ENCODE measurements around the gene MYMX.

Gene MYMX

DNA sequence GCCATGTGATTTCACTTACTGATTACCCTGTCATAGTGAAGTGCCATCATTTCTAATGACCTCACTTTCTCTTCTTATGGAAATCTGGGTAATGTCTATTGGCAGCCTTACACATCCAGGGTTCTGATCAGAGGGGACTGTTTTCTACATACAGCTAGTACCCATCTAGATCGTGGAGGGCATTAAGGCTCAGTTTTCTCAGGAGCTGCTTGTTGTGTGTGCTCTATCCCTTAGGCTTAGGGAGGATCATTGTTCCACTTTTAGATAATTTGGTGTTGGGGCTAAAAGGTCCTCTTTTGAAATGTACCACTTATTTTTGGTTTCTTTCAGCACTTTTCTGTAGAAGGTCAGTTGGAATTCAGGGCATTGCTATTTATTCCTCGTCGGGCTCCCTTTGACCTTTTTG lies 34.0 kb downstream of the MYMX start:
- DNase-seq (ENCODE audit: low spot score) = no peak

GRCh38 chr6:44251576-44252524 lies 35.1 kb downstream of the MYMX start:
- DNase-seq (ENCODE audit: low spot score) = no peak

- DNase-seq (ENCODE audit: low spot score) = peak; percentile 65
Observed at GRCh38 chr6:44253307-44254101, 36.8 kb downstream of the MYMX start.

DNA sequence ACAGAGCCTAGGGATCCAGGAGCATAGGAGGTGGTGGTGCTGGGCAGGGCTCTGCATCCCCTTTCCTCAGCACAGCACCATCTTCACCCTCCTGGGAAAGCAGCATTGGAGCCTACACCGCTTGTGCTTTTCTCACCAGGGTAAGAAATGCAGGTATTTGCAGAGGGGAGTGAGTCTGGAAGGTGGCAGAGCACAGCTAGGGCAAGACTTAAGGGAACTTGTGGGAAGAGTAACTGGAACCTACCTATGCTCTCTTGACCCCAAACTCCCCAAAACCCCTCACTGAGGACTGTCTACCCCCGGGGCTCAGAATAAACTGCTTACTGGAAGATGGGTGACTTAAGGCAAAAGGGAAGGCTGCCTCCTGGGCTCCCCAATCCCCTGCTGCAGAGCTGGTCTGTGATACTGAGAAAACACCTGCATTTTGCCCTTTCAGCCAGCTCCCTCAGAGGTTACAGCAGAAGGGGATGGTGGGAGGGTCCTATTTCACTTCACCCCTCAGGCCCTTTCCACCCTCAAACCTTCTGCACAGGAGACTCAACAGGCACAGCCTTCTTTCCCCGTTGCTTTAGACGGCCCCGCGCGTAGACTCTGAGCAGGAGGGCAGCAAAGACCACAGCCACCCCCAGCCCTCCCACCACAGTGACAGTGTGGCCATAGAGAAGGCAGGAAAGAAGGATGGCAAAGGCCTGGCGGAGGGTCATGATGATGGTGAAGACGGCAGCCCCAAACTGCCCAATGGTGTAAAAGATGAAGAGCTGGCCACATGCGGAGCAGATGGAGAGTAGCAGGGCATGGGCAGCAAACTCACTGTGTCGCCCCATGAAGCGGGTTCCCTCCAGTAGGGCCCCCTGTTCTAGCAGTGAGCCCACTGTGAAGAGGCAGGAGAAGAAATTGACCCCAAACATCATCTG lies 37.7 kb downstream of the MYMX start:
- DNase-seq (ENCODE audit: low spot score) = no peak

DNA sequence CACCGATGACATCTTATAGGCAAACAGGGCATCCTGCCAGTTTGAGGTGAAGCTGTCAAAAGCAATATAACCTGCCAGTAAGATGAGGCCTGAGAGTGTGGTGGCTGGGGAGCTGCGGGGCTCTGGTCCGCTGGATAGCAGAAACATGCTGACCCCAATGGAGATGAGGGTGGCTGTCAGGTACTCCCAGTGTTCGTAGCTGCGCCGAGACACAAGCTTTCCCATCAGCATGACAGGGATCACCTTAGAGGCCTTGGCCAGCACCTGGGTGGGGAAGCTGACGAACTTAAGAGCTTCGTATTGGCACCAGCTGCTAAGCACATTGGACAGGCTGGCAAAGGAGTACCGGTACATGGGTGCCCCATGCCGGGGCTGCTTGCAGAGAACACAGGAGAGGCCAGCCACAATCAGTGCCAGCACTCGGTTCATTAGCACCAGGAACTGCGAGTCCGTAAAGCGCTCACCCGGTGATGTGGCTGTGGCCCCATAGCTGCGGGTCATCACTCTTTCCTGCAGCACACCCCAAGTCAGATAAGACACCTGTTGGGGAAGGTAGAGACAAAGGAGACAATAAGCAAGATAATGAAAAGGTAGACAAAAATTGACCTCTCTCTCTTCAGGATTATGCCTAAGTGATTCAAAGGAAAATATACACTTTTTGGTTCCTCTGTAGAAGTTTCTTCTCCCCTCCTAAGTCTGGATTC lies 38.5 kb downstream of the MYMX start:
- DNase-seq (ENCODE audit: low spot score) = no peak

DNA sequence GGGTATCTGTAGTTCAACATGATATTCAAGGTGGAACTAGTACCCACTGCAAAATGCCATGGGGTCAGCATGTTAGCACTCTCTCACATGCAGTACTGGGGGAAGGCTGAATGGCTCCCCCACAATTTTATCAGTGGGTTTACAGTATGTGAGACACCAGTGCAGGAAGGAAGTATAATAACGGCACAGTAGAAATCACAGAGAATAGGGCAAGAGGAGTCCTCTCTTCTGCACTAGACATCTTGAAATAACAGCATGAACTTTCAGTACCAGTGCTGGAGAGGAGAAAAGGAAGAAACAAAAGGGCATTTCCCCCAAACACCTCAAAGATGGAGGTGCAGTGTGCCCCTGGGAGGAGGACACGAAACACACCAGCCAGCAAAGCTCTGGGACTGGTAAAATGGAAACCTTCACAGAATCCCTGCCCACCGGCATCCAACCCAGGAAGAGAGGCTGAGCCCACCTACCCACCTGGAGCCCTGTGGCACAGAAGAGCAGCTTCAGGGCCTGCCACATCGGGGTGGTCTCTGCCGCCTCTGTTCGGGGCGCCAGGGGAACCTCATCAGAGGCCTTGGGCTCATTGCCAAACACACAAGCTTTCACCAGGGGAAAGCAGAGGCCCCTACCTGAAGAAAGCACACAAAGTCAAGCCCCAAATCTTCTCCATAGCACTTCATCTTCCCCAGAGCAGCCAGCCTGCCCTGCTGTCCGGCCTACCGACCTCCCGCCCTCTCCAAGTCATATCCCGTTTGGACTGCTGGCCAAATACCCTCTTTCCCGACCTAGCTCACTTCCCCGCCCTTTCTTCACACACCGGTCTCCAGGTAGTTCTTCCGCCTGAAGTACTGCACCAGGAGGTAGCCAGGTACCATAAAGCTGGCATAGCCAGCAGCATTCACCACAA lies 39.4 kb downstream of the MYMX start:
- no peak for DNase-seq (ENCODE audit: low spot score)

DNA sequence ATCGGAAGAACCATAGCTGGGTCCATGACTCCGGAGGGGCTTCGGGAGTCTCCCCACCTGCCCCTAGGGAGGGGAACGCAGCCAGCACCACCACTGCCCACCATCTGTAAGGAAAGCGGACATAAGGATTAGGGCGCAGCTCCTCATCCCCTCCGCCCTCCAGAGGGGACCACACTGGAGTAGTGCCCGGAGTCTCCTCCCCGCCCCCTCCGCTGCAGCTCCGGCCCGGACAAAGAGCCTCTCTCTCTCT lies 40.0 kb downstream of the MYMX start:
- no peak for DNase-seq (ENCODE audit: low spot score)

GRCh38 chr6:44257025-44257752 lies 40.5 kb downstream of the MYMX start, which contains the start of gene SLC35B2:
TSS of gene SLC35B2 (minus strand) at chr6:44257528. CDS start at chr6:44257410, 118 bp downstream.
- DNase-seq (ENCODE audit: low spot score) = peak; percentile 65

- DNase-seq (ENCODE audit: low spot score) = no peak
Observed at GRCh38 chr6:44257753-44258324, 41.1 kb downstream of the MYMX start.

DNA sequence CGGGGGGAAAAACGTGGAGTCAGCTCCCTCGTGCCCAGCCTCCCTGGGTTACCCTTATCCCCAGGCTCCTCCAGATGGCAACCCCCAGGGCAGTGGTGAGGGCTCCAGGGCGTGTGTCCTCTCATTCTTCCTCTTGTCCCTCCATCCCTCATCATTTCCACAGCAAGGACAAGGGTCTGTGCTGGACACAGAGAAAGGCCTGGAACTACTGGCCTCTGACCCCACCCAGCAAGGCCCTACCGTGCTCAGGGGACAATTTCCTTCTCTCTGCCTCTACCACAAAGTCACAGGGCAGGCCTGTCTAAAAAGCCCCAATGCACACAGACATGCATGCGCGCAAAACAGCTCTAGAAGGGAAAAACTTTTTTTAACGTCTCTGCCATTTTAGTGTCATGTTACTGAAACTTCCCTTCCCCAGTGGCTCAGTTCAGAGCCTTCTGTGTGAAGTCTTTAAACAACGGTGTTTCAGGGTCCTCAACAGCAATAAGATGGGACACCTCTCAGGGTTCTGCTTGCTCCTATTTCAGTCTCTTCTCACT lies 41.7 kb downstream of the MYMX start:
- DNase-seq (ENCODE audit: low spot score) = no peak

GRCh38 chr6:44258921-44259320 lies 42.2 kb downstream of the MYMX start:
- DNase-seq (ENCODE audit: low spot score) = no peak

- no peak for DNase-seq (ENCODE audit: low spot score)
Observed at GRCh38 chr6:44260011-44260410, 43.3 kb downstream of the MYMX start.

- DNase-seq (ENCODE audit: low spot score) = no peak
Observed at GRCh38 chr6:44260451-44261297, 43.9 kb downstream of the MYMX start.

DNA sequence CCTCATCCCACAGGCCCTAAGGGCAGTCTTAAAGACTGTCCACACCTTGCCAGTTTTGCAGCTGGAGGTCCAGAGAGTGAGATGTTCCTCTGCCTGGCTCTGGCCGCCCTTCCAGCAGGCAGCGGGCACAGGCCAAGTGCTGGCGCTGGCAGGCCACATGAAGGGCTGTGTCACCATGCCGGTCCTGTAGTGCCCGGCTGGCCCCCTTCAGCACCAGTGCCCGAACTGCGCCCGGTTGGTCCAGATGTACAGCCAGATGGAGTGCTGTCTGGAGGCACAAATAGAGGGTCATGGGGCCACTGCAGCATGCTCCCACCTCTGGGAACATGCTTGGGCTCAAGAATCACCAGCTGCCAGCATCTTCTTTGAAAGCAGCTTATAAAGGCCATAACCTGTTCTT lies 44.9 kb downstream of the MYMX start:
- no peak for DNase-seq (ENCODE audit: low spot score)

DNA sequence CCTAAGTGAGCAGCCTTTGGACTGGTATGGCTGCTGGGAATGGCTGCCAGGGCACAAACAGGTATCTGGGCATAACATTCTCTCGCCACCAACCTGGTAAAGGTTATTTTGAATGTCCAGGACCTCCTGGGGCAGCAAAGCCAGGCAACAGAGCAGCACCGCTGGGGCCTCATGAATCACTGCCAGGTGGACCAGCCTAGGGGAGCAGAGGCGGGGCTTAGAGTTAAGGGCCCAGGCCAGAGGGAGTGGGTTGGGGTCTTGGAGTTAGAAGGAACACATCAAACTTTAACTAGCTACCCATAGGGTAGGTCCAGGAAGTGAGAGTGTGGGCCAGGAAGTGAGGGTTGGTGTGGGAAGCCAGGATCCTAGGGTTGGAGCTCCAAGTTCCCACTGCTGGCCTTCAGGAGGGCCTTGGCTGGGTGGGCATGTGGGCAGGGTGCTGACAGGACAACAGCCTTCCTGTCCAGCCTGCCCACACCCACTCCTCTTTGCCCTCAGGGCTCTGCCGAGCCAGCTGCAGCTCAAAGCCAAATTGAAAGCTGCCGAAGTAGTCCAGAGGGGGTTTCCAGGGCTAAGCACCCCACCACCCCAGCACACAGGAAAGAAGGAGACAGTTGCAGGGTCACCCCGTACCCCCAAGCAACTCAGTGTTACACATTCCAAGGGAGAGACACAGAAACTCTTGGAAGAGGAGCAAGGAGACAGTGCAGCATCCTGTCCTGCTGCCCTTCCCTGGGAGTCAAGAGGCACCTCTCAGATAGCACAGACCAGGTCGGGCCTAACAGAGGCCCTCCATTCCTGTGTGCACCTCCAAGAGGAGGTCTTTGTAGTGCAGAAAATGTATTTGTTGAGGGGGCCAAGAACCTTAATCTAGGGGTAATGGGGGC lies 46.0 kb downstream of the MYMX start:
- DNase-seq (ENCODE audit: low spot score) = no peak

GRCh38 chr6:44263354-44264100 lies 46.8 kb downstream of the MYMX start:
- peak; percentile 40 for DNase-seq (ENCODE audit: low spot score)

Data from CD4-positive, alpha-beta T cell treated with Interleukin-2 at 100 ng/mL for 4 hours (primary cell).